ENCODE results near the gene PRIM2. TPM values are rescaled to one million over a fixed set of nuclear protein-coding genes. Genes with fewer than 3 reads are reported as not detected.
"Not testable (repeated sequence)": the region's sequence is repeated elsewhere in the genome, so short reads cannot be mapped to it uniquely, and the experiment has no call there.

The PRIM2 gene
- total and polyA plus RNA-seq, 2 donors from 2014 or later, result 3.0 to 9.7 TPM

DNA sequence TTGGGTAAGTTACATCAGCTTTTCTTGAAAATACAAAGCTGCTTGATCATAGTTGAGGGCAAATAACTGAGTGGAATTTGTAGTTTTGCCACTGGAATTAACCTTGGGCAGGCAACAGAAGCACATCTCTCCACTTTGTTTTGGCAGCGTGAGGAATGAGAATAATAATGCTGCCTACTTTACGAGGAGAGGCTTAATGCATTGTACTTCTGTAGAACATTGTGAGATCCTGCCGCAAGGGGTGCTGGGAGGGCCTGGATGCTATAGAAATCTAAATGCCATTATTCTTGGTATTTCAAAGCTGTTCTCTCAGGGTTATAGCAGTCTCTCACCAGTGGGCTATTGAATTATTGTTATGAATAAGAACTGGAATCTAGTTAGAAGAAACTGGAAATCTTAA is 353.8 kb downstream of the PRIM2 start:
- H3K36me3 ChIP-seq (ENCODE audit: control insufficient read depth in 2 of 3, insufficient read depth in 3 of 3, low read length in 3 of 3); H3K9ac ChIP-seq (ENCODE audit: low read length in 3 of 3); H3K27me3 ChIP-seq (ENCODE audit: control insufficient read depth, insufficient read depth, low read length); H3K27ac ChIP-seq (ENCODE audit: low read depth in 2 of 2, low read length in 2 of 2); intact Hi-C loops (cut with DNase I); FAIRE-seq; H3K4me1 ChIP-seq (ENCODE audit: control insufficient read depth in 2 of 3, insufficient read depth in 2 of 3, low read depth in 1 of 3, low read length in 3 of 3); DNase-seq; H3K9me3 ChIP-seq (ENCODE audit: control insufficient read depth in 2 of 3, insufficient read depth in 1 of 3, low read length in 3 of 3); H3K4me3 ChIP-seq (ENCODE audit: low read length in 3 of 3): not testable (repeated sequence)

DNA sequence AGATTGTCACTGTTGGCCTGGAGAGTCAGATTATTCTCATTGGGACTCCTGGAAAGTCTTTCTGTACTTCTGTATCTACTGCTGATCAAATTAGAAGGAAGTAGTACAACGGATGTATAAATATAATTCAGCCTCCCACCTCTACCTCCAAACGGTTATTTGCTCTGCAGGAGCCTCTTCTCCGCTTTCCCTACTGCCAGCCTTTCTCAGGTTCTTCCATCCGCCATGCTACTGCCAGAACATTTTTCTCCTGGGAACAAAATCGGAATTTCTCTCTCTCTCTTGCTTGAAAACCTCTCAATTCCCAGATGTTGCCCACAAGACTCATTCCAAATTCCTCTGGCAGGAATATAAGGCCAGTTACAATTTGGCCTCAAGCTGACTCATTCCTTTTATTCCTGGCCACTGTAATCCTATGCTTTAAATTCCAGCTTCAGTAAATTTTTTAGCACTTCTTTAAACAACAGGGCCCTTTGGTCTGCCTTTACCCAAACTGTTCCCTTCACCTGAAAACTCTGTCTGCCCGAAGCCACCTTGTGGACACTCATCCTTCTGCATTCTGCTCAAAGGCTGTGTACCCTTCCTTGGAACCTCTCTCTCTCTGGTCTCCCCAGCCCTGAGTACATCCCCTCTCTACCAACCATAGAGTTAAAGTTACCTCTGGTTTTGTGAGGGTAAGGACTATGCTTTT is 354.7 kb downstream of the PRIM2 start:
- H3K27ac ChIP-seq (ENCODE audit: low read depth in 2 of 2, low read length in 2 of 2); H3K4me1 ChIP-seq (ENCODE audit: control insufficient read depth in 2 of 3, insufficient read depth in 2 of 3, low read depth in 1 of 3, low read length in 3 of 3); FAIRE-seq; intact Hi-C loops (cut with DNase I); H3K27me3 ChIP-seq (ENCODE audit: control insufficient read depth, insufficient read depth, low read length); H3K9me3 ChIP-seq (ENCODE audit: control insufficient read depth in 2 of 3, insufficient read depth in 1 of 3, low read length in 3 of 3); DNase-seq; H3K36me3 ChIP-seq (ENCODE audit: control insufficient read depth in 2 of 3, insufficient read depth in 3 of 3, low read length in 3 of 3); H3K4me3 ChIP-seq (ENCODE audit: low read length in 3 of 3); H3K9ac ChIP-seq (ENCODE audit: low read length in 3 of 3): not testable (repeated sequence)

DNA sequence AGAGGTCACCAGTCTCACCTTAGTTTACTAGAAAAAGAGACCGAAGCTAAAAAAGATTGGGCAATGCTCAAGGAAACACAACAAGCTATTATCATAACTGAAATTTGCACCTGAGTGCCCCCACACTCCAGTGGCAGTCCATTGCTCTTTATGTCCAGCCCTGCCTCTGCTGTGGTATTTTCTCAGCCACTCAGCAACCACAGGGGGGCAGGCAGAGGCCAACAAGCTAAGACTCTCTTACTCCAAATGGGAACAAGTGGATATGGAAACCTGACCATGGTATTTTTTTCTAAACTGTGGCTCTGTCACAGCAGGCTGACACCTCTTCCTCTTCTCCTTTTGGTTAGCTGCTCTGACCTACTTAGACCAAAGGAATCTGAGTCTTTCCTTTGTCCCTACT is 355.9 kb downstream of the PRIM2 start:
- H3K4me1 ChIP-seq (ENCODE audit: control insufficient read depth in 2 of 3, insufficient read depth in 2 of 3, low read depth in 1 of 3, low read length in 3 of 3); H3K9me3 ChIP-seq (ENCODE audit: control insufficient read depth in 2 of 3, insufficient read depth in 1 of 3, low read length in 3 of 3); H3K36me3 ChIP-seq (ENCODE audit: control insufficient read depth in 2 of 3, insufficient read depth in 3 of 3, low read length in 3 of 3); FAIRE-seq; intact Hi-C loops (cut with DNase I); H3K27me3 ChIP-seq (ENCODE audit: control insufficient read depth, insufficient read depth, low read length); H3K9ac ChIP-seq (ENCODE audit: low read length in 3 of 3); H3K27ac ChIP-seq (ENCODE audit: low read depth in 2 of 2, low read length in 2 of 2); H3K4me3 ChIP-seq (ENCODE audit: low read length in 3 of 3): not testable (repeated sequence)
- peak in 2 of 5 donors; percentile 5 to 6 for DNase-seq

DNA sequence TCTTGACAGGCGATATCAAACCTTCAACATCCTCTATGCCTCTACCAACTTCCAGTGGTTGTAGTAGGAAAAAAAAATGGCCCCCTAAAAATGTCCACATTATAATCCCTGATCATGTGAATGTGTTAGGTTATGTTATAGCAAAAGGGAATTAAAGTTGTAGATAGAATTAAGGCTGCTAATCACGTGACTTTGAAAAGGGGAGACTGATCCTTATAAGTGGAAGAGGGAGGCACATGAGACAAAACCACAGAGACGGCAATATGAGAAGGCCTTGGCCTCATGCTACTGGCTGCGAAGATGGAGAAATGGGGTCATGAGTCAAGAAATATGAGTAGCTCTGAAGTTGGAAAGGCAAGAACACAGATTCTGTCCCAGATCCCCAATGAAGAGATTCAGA is 358.0 kb downstream of the PRIM2 start:
- intact Hi-C loops (cut with DNase I); H3K4me1 ChIP-seq (ENCODE audit: control insufficient read depth in 2 of 3, insufficient read depth in 2 of 3, low read depth in 1 of 3, low read length in 3 of 3); H3K36me3 ChIP-seq (ENCODE audit: control insufficient read depth in 2 of 3, insufficient read depth in 3 of 3, low read length in 3 of 3); DNase-seq; H3K9ac ChIP-seq (ENCODE audit: low read length in 3 of 3); H3K27me3 ChIP-seq (ENCODE audit: control insufficient read depth, insufficient read depth, low read length); H3K9me3 ChIP-seq (ENCODE audit: control insufficient read depth in 2 of 3, insufficient read depth in 1 of 3, low read length in 3 of 3); H3K4me3 ChIP-seq (ENCODE audit: low read length in 3 of 3); FAIRE-seq; H3K27ac ChIP-seq (ENCODE audit: low read depth in 2 of 2, low read length in 2 of 2): not testable (repeated sequence)

DNA sequence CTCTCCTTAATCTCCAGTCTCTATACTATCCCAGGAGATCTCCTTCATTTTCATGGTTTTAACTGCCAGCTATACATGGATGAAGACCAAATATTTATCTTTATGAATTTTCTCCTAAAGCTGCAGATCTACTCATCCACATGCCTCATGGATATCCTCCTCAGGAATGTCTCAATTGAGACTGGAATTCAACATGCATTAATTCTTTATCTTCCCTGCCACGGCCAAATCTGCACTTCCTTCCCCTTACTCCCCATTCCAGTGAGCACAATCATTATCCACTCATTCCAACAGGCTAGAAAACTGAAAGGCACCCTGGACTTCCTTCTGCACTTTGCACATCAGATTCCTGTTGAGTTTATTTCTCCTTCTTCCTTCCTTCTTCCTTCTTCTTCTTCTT is 379.0 kb downstream of the PRIM2 start:
- intact Hi-C loops (cut with DNase I); H3K4me3 ChIP-seq (ENCODE audit: low read length in 3 of 3); H3K4me1 ChIP-seq (ENCODE audit: control insufficient read depth in 2 of 3, insufficient read depth in 2 of 3, low read depth in 1 of 3, low read length in 3 of 3); H3K9me3 ChIP-seq (ENCODE audit: control insufficient read depth in 2 of 3, insufficient read depth in 1 of 3, low read length in 3 of 3); FAIRE-seq; DNase-seq; H3K9ac ChIP-seq (ENCODE audit: low read length in 3 of 3); H3K27me3 ChIP-seq (ENCODE audit: control insufficient read depth, insufficient read depth, low read length); H3K27ac ChIP-seq (ENCODE audit: low read depth in 2 of 2, low read length in 2 of 2); H3K36me3 ChIP-seq (ENCODE audit: control insufficient read depth in 2 of 3, insufficient read depth in 3 of 3, low read length in 3 of 3): not testable (repeated sequence)

Small RNA genes lying within 50 kb of the gene (microRNA-seq; reads per million reads assigned to microRNA genes)
- not detected for gene MIR548U

Other genes starting within 250 kb of the PRIM2 start
- gene ZNF451, start 227.4 kb upstream of the PRIM2 start, total RNA-seq, result 55.0 TPM
- gene ZNF451, start 227.4 kb upstream of the PRIM2 start, polyA plus RNA-seq (ENCODE audit: insufficient read depth, low read depth, low replicate concordance), result 7.8 TPM
- 3.2 TPM for gene BAG2, start 145.3 kb upstream of the PRIM2 start, total RNA-seq
- gene BAG2, start 145.3 kb upstream of the PRIM2 start, polyA plus RNA-seq (ENCODE audit: insufficient read depth, low read depth, low replicate concordance), result 2.7 TPM
- 8.0 TPM for gene RAB23, start 95.3 kb upstream of the PRIM2 start, total RNA-seq
- gene RAB23, start 95.3 kb upstream of the PRIM2 start, polyA plus RNA-seq (ENCODE audit: insufficient read depth, low read depth, low replicate concordance), result 6.0 TPM

Measured in kidney (tissue), 11 donors.